H9 (cell line): ENCODE measurements around the gene INMT. TPM values are rescaled to one million over a fixed set of nuclear protein-coding genes. Genes with fewer than 3 reads are reported as not detected.

Experiments used
- DNase-seq: peaks from one replicate; pipeline ENCODE4 v3.0.0-alpha.2; 2017
- H2AFZ ChIP-seq: one replicate; pipeline ENCODE4 v1.6.1; 2013; ENCODE audit warnings: mild to moderate bottlenecking, low read length, control low read depth, moderate library complexity
- H2AK5ac ChIP-seq: 2 replicates; pipeline ENCODE4 v1.6.1; 2013; ENCODE audit warnings: low read length, control low read depth, mixed read lengths; ENCODE audit not compliant: insufficient read length
- H2BK120ac ChIP-seq: one replicate; pipeline ENCODE4 v1.6.1; 2013; ENCODE audit warnings: low read depth, mild to moderate bottlenecking, low read length, control low read depth, inconsistent platforms; ENCODE audit not compliant: poor library complexity, severe bottlenecking
- H2BK12ac ChIP-seq: 2 replicates; pipeline ENCODE4 v1.6.1; 2013; ENCODE audit warnings: low read length, control low read depth, mixed read lengths, low read depth; ENCODE audit not compliant: insufficient read length
- H2BK15ac ChIP-seq: 2 replicates; pipeline ENCODE4 v1.6.1; 2013; ENCODE audit warnings: low read depth, low read length, control low read depth
- H2BK20ac ChIP-seq: one replicate; pipeline ENCODE4 v1.6.1; 2013; ENCODE audit warnings: low read depth, mild to moderate bottlenecking, low read length, control low read depth, inconsistent platforms; ENCODE audit not compliant: poor library complexity, severe bottlenecking
- H2BK5ac ChIP-seq: 2 replicates; pipeline ENCODE4 v1.6.1; 2013; ENCODE audit warnings: low read length, control low read depth, mixed read lengths; ENCODE audit not compliant: insufficient read length
- H3K14ac ChIP-seq: 2 replicates; pipeline ENCODE4 v1.6.1; 2013; ENCODE audit warnings: low read length, control low read depth; ENCODE audit not compliant: insufficient read depth
- H3K18ac ChIP-seq: 2 replicates; pipeline ENCODE4 v1.6.1; 2013; ENCODE audit warnings: low read depth, mild to moderate bottlenecking, mixed read lengths, low read length, control low read depth; ENCODE audit not compliant: insufficient read length
- H3K23ac ChIP-seq: 2 replicates; pipeline ENCODE4 v1.6.1; 2013; ENCODE audit warnings: low read length, control low read depth, mixed read lengths, low read depth; ENCODE audit not compliant: insufficient read length
- H3K23me2 ChIP-seq: 2 replicates; pipeline ENCODE4 v1.6.1; 2013; ENCODE audit warnings: low read depth, mild to moderate bottlenecking, mixed read lengths, low read length, control low read depth; ENCODE audit not compliant: insufficient read length, poor library complexity, severe bottlenecking
- H3K27ac ChIP-seq: 2 replicates; pipeline ENCODE4 v1.5.1; 2013; ENCODE audit warnings: low read length, control low read depth, mixed read lengths, low read depth; ENCODE audit not compliant: insufficient read length
- H3K27me3 ChIP-seq: 2 replicates; pipeline ENCODE4 v1.6.1; 2013; ENCODE audit warnings: low read length, control low read depth, inconsistent platforms; ENCODE audit not compliant: insufficient read depth
- H3K4ac ChIP-seq: 2 replicates; pipeline ENCODE4 v1.6.1; 2013; ENCODE audit warnings: low read depth, mild to moderate bottlenecking, control low read depth, inconsistent platforms, low read length, moderate library complexity
- H3K4me1 ChIP-seq: 2 replicates; pipeline ENCODE4 v1.6.1; 2013; ENCODE audit warnings: low read length, control low read depth, inconsistent platforms; ENCODE audit not compliant: insufficient read depth
- H3K4me2 ChIP-seq: 2 replicates; pipeline ENCODE4 v1.6.1; 2013; ENCODE audit warnings: low read length, control low read depth, mixed read lengths; ENCODE audit not compliant: insufficient read length, insufficient read depth
- H3K56ac ChIP-seq: 2 replicates; pipeline ENCODE4 v1.6.1; 2013; ENCODE audit warnings: low read depth, mild to moderate bottlenecking, mixed read lengths, low read length, control low read depth; ENCODE audit not compliant: insufficient read length
- H3K79me1 ChIP-seq: 2 replicates; pipeline ENCODE4 v1.6.1; 2013; ENCODE audit warnings: low read depth, mild to moderate bottlenecking, moderate library complexity, low read length, control low read depth, inconsistent platforms; ENCODE audit not compliant: insufficient read depth, poor library complexity, severe bottlenecking
- H3K79me2 ChIP-seq: 2 replicates; pipeline ENCODE4 v1.6.1; 2013; ENCODE audit warnings: low read length, control low read depth, inconsistent platforms; ENCODE audit not compliant: insufficient read depth
- H3K9ac ChIP-seq: 2 replicates; pipeline ENCODE4 v1.6.1; 2013; ENCODE audit warnings: low read length, control low read depth, mixed read lengths; ENCODE audit not compliant: insufficient read length; ENCODE audit errors: extremely low read depth
- H3K9me3 ChIP-seq: one replicate; pipeline ENCODE4 v1.6.1; 2013; ENCODE audit warnings: low read depth, low read length, inconsistent platforms; ENCODE audit not compliant: control insufficient read depth
- H3T11ph ChIP-seq: one replicate; pipeline ENCODE4 v1.6.1; 2013; ENCODE audit warnings: mild to moderate bottlenecking, low read length, control low read depth, inconsistent platforms
- H4K20me1 ChIP-seq: one replicate; pipeline ENCODE4 v1.6.1; 2013; ENCODE audit not compliant: control insufficient read depth, insufficient read length, insufficient read depth
- H4K5ac ChIP-seq: 2 replicates; pipeline ENCODE4 v1.6.1; 2013; ENCODE audit warnings: low read depth, mild to moderate bottlenecking, mixed read lengths, low read length, control low read depth; ENCODE audit not compliant: insufficient read length
- H4K8ac ChIP-seq: replicated peaks from 2 replicates; pipeline ENCODE4 v1.6.1; 2013; ENCODE audit warnings: low read length, control low read depth, mixed read lengths, low read depth; ENCODE audit not compliant: insufficient read length
- H4K91ac ChIP-seq: 2 replicates; pipeline ENCODE4 v1.6.1; 2013; ENCODE audit warnings: low read depth, mild to moderate bottlenecking, moderate library complexity, mixed read lengths, low read length, control low read depth; ENCODE audit not compliant: insufficient read length
- H3K27ac Mint-ChIP-seq, 3 experiments: 2 replicates in 2 of 3; 3 replicates in 1 of 3; pipeline ENCODE4 v1.8.0; 2020 to 2021; ENCODE audit warnings: mixed read lengths in 3 of 3, mild to moderate bottlenecking in 1 of 3, moderate library complexity in 1 of 3
- H3K27me3 Mint-ChIP-seq: 2 replicates; pipeline ENCODE4 v1.8.0; 2021; ENCODE audit warnings: low read depth, mild to moderate bottlenecking, moderate library complexity, mixed read lengths
- H3K36me3 Mint-ChIP-seq, 3 experiments: 2 replicates in 2 of 3; 3 replicates in 1 of 3; pipeline ENCODE4 v1.8.0; 2020 to 2021; ENCODE audit warnings: low read depth in 3 of 3, mixed read lengths in 3 of 3; ENCODE audit not compliant: insufficient read depth in 1 of 3
- H3K4me1 Mint-ChIP-seq, 2 experiments: 2 replicates each; pipeline ENCODE4 v1.8.0; 2020; ENCODE audit warnings: mixed read lengths in 2 of 2
- H3K4me3 Mint-ChIP-seq, 2 experiments: 2 replicates in 1 of 2; 3 replicates in 1 of 2; pipeline ENCODE4 v1.8.0; 2020 to 2021; ENCODE audit warnings: mild to moderate bottlenecking in 2 of 2, mixed read lengths in 2 of 2, moderate library complexity in 1 of 2
- H3K9me3 Mint-ChIP-seq, 2 experiments: 2 replicates in 1 of 2; 3 replicates in 1 of 2; pipeline ENCODE4 v1.8.0; 2020; ENCODE audit warnings: mild to moderate bottlenecking in 2 of 2, mixed read lengths in 2 of 2, moderate library complexity in 1 of 2
- WGBS: extraction: QIAGEN DNeasy Blood & Tissue Kit; methylation state at CpG from one replicate; pipeline ENCODE4 v1.1.7; 2013; ENCODE audit warnings: missing lambda C conversion rate, low lambda C conversion rate, mixed read lengths; ENCODE audit not compliant: insufficient read length; ENCODE audit errors: extremely low coverage; 5-methylcytosine and 5-hydroxymethylcytosine counted together
- total RNA-seq: library from RNA; stranded (reverse); gene quantifications from 2 replicates; pipeline ENCODE4 v1.2.1, GENCODE V29; 2021
- TF ChIP-seq, protein P1 (sequence below): fragments of 200-600 bp; sonication (generic); conservative IDR thresholded peaks from 3 replicates; pipeline ENCODE4 v1.8.0; 2021; ENCODE audit warnings: antibody characterized with exemption, mild to moderate bottlenecking

The INMT gene
- total RNA-seq, 1 experiment from 2014 or later: 0.70 TPM

DNA sequence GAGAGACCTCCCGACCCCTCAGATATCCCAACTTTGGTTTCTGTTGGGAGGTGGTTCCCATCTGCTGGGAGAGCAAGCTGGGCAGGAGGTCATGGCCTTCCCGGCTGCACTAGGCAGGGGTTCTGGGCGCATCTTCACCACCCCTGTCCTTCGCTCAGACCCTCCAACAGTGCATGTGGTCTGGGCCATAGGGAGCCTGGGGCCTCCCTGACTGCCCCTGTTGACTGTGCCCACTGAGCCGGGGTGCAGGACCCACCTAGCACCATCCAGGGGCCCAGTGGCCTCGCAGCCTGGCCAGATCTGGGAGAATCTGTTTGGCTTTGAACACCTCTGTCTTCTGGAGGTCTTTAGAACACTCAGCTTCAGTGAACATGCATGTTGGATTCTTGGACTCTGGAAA lies 18.7 kb upstream of the INMT start:
- 0 out of 2 replicates have a peak, but pooled peaks cover 3% of the 10 kb centered on the region for H3K4me1 ChIP-seq
- no peak overlapping the region for H3K27ac ChIP-seq
- no peak overlapping the region for H2BK5ac ChIP-seq
- H3K4me3 Mint-ChIP-seq: no peak overlapping the region
- no peaks in the 10 kb centered on the region for H3K79me2 ChIP-seq
- no peaks in the 10 kb centered on the region for H3K9me3 ChIP-seq
- H2BK20ac ChIP-seq: no peak overlapping the region
- no peak overlapping the region for H3K56ac ChIP-seq
- H2BK12ac ChIP-seq: no peak overlapping the region
- H3K27me3 ChIP-seq: no peaks in the 10 kb centered on the region
- no peak overlapping the region for H3K4me2 ChIP-seq
- H3K36me3 Mint-ChIP-seq: peaks cover 2 to 8% (median 3%) of the 10 kb centered on the region in 3 experiments; a peak in 3 of 7 replicates
- peaks cover 3% of the 10 kb centered on the region in 2 experiments; a peak in 2 of 5 replicates for H3K9me3 Mint-ChIP-seq
- H3K79me1 ChIP-seq: no peaks in the 10 kb centered on the region
- no peak overlapping the region; the same call in 1 of the 2 replicates for H3K14ac ChIP-seq
- no peak overlapping the region for H2BK120ac ChIP-seq
- H3K27ac Mint-ChIP-seq: no peak overlapping the region
- H4K8ac ChIP-seq: no peak overlapping the region
- H2AK5ac ChIP-seq: no peak overlapping the region
- H3K4me1 Mint-ChIP-seq: peaks cover 19 to 27% of the 10 kb centered on the region in 2 experiments
- no peak overlapping the region for H2AFZ ChIP-seq
- no peak overlapping the region for H3T11ph ChIP-seq
- no peak overlapping the region for H4K5ac ChIP-seq
- H3K9ac ChIP-seq: no peak overlapping the region
- no peak overlapping the region for H3K18ac ChIP-seq
- peaks cover 13% of the 10 kb centered on the region for H3K27me3 Mint-ChIP-seq
- H2BK15ac ChIP-seq: no peak overlapping the region
- H3K4ac ChIP-seq: no peak overlapping the region
- TF ChIP-seq, protein P1, sequence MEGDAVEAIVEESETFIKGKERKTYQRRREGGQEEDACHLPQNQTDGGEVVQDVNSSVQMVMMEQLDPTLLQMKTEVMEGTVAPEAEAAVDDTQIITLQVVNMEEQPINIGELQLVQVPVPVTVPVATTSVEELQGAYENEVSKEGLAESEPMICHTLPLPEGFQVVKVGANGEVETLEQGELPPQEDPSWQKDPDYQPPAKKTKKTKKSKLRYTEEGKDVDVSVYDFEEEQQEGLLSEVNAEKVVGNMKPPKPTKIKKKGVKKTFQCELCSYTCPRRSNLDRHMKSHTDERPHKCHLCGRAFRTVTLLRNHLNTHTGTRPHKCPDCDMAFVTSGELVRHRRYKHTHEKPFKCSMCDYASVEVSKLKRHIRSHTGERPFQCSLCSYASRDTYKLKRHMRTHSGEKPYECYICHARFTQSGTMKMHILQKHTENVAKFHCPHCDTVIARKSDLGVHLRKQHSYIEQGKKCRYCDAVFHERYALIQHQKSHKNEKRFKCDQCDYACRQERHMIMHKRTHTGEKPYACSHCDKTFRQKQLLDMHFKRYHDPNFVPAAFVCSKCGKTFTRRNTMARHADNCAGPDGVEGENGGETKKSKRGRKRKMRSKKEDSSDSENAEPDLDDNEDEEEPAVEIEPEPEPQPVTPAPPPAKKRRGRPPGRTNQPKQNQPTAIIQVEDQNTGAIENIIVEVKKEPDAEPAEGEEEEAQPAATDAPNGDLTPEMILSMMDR: no peak
- no peak for DNase-seq
- H3K23me2 ChIP-seq: no peaks in the 10 kb centered on the region
- no peaks in the 10 kb centered on the region for H4K20me1 ChIP-seq
- no peak overlapping the region for H3K23ac ChIP-seq
- no peak overlapping the region for H4K91ac ChIP-seq
- no CpG with 5 or more reads among the region's 6 CpGs for WGBS
